VCaP (cell line): ENCODE data around the gene TRIO.

Experiments used
- H3K27ac ChIP-seq: fragments of 450-650 bp; 2 replicates; pipeline ENCODE4 v1.5.1; 2017
- CTCF ChIP-seq: fragments of 450-650 bp; conservative IDR thresholded peaks from 2 replicates; pipeline ENCODE4 v1.5.1; 2017; ENCODE audit warnings: mild to moderate bottlenecking, moderate library complexity

The TRIO gene

GRCh38 chr5:14516901-14517300 is 373.8 kb downstream of the TRIO start:
- no peak overlapping the region for H3K27ac ChIP-seq
- no peak for TF ChIP-seq CTCF

- TF ChIP-seq CTCF = no peak
- no peak overlapping the region for H3K27ac ChIP-seq
Observed at GRCh38 chr5:14518638-14519037, 375.5 kb downstream of the TRIO start.

GRCh38 chr5:14521748-14522147 is 378.6 kb downstream of the TRIO start:
- TF ChIP-seq CTCF = no peak

GRCh38 chr5:14522721-14523120 is 379.6 kb downstream of the TRIO start:
- H3K27ac ChIP-seq = peak overlapping the region; percentile 95
- TF ChIP-seq CTCF = no peak

More at GRCh38 chr5:14521748-14522147, 378.6 kb downstream of the TRIO start:
- peak overlapping the region; percentile 95; the same call in 1 of the 2 replicates for H3K27ac ChIP-seq

GRCh38 chr5:14523243-14524034 is 380.3 kb downstream of the TRIO start:
- peak overlapping the region; percentile 95 for H3K27ac ChIP-seq
- no peak for TF ChIP-seq CTCF

GRCh38 chr5:14525397-14525796 is 382.3 kb downstream of the TRIO start:
- H3K27ac ChIP-seq = peak overlapping the region; percentile 95
- no peak for TF ChIP-seq CTCF

- TF ChIP-seq CTCF = no peak
- peak overlapping the region; percentile 95 for H3K27ac ChIP-seq
Observed at GRCh38 chr5:14526493-14526892, 383.4 kb downstream of the TRIO start.
